Uterus (tissue), 4 donors: ENCODE data around the gene RBM42. TPM values are rescaled to one million over a fixed set of nuclear protein-coding genes. Genes with fewer than 3 reads are reported as not detected.
"Not testable (repeated sequence)": the region's sequence is repeated elsewhere in the genome, so short reads cannot be mapped to it uniquely, and the experiment has no call there.

Experiments
- DNase-seq, 2 donors: peaks; one replicate each; pipeline ENCODE4 v3.0.0-alpha.2; 2019 to 2020
- H3K27ac ChIP-seq, 2 donors: fragments of 200-600 bp; sonication (generic); 1 replicate in 1 of 2; 2 replicates in 1 of 2; pipeline ENCODE4 v1.5.1; 2016 to 2018
- H3K27me3 ChIP-seq, 2 donors: fragments of 200-600 bp; sonication (generic); one replicate each; pipeline ENCODE4 v1.5.1; 2018 to 2019; ENCODE audit warnings: control low read depth in 1 of 2
- H3K36me3 ChIP-seq, 2 donors: fragments of 200-600 bp; sonication (generic); one replicate each; pipeline ENCODE4 v1.5.1; 2019; ENCODE audit warnings: control low read depth in 1 of 2
- H3K4me1 ChIP-seq, 2 donors: fragments of 200-600 bp; sonication (generic); one replicate each; pipeline ENCODE4 v1.5.1; 2018 to 2019; ENCODE audit warnings: control low read depth in 1 of 2
- H3K4me3 ChIP-seq, 2 donors: fragments of 200-600 bp; sonication (generic); 1 replicate in 1 of 2; 2 replicates in 1 of 2; pipeline ENCODE4 v1.5.1; 2018 to 2019; ENCODE audit warnings: mild to moderate bottlenecking in 1 of 2
- H3K9me3 ChIP-seq, 2 donors: fragments of 200-600 bp; sonication (generic); one replicate each; pipeline ENCODE4 v1.5.1; 2019; ENCODE audit warnings: control low read depth in 1 of 2
- POLR2A ChIP-seq, 2 donors: fragments of 450-650 bp; IDR thresholded peaks; one replicate each; pipeline ENCODE4 v1.6.1; 2016; ENCODE audit warnings: antibody characterized with exemption in 2 of 2, mild to moderate bottlenecking in 1 of 2, moderate library complexity in 1 of 2
- intact Hi-C: fragments of 100-400 bp; cut with DNase I; formaldehyde crosslinking; loops from one replicate; pipeline ENCODE4 v1.15.1; 2023; ENCODE audit warnings: low total_unique reads
- total RNA-seq, 4 donors: library from RNA; depleted of rRNA in 3 of 4; stranded (reverse); fragments of >200 nt in 3 of 4; gene quantifications; one replicate each; pipeline versions ENCODE4 v1.1.0 to v1.2.4, GENCODE V29; 2014 to 2023
- TF ChIP-seq, protein P1 (sequence below), 4 experiments: fragments of 200-600 bp in 2 of 4; fragments of 450-650 bp in 2 of 4; sonication (generic) in 2 of 4; IDR thresholded peaks; one replicate each; pipeline ENCODE4 v1.5.1; 2016 to 2019; ENCODE audit warnings: antibody characterized with exemption in 4 of 4, mild to moderate bottlenecking in 2 of 4, moderate library complexity in 1 of 4
- donor health status: DM: yes; HTN: yes; CAD: no.

RBM42 gene
- total RNA-seq, 4 donors from 2014 or later = 23.8 to 60.0 (median 31.5) TPM

- Histone ChIP-seq H3K4me1 (no peaks in the 10 kb centered on the region), H3K4me3 (no peak overlapping the region), H3K27ac (no peak overlapping the region), H3K36me3 (no peaks in the 10 kb centered on the region), H3K9me3 (no peaks in the 10 kb centered on the region), H3K27me3 (no peaks in the 10 kb centered on the region)
- intact Hi-C loops = no loop called here
- no peak for DNase-seq
- TF ChIP-seq, protein P1, sequence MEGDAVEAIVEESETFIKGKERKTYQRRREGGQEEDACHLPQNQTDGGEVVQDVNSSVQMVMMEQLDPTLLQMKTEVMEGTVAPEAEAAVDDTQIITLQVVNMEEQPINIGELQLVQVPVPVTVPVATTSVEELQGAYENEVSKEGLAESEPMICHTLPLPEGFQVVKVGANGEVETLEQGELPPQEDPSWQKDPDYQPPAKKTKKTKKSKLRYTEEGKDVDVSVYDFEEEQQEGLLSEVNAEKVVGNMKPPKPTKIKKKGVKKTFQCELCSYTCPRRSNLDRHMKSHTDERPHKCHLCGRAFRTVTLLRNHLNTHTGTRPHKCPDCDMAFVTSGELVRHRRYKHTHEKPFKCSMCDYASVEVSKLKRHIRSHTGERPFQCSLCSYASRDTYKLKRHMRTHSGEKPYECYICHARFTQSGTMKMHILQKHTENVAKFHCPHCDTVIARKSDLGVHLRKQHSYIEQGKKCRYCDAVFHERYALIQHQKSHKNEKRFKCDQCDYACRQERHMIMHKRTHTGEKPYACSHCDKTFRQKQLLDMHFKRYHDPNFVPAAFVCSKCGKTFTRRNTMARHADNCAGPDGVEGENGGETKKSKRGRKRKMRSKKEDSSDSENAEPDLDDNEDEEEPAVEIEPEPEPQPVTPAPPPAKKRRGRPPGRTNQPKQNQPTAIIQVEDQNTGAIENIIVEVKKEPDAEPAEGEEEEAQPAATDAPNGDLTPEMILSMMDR (IDR thresholded peaks at IDR 0.05) = peak in 1 of 4 experiments; percentile 8
- no peak for TF ChIP-seq POLR2A (IDR thresholded peaks at IDR 0.05)
Measured at GRCh38 chr19:35592226-35592625, 36.6 kb upstream of the RBM42 start.

DNA sequence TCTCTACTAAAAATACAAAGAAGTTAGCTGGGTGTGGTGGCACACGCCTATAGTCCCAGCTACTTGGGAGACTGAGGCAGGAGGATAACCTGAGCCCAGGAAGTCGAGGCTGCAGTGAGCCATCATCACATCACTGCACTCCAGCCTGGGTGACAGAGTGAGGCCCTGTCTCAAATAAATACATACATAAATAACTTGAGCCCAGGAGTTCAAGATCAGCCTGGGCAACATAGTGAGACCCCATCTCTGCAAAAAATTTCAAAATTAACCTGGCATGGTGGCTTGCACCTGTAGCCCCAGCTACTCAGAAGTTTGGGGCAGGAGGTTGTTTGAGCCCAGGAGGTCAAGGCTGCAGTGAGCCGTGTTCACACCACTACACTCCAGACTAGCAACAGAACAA is 33.8 kb upstream of the RBM42 start:
- H3K27ac ChIP-seq, DNase-seq, intact Hi-C loops, H3K36me3 ChIP-seq, H3K9me3 ChIP-seq, H3K4me1 ChIP-seq, H3K4me3 ChIP-seq, H3K27me3 ChIP-seq: not testable (repeated sequence)

DNA sequence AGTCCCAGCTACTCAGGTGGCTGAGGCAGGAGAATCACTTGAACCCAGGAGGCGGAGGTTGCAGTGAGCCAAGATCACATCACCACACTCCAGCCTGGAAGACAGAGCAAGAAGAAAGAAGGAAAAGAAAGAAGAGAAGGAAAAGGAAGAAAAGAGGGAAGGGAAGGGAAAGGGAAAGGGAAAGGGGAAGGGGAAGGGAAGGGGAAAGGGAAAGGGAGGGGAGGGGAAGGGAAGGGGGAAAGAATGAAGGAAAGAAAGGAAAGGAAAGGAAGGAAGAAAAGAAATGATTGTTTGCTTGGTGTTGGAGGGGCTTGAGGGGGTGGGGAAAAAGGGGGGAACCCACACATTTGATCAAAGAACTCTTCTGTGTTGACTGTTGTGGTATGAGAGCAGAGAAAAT is 32.9 kb upstream of the RBM42 start:
- Histone ChIP-seq H3K36me3 (no peaks in the 10 kb centered on the region), H3K9me3 (no peaks in the 10 kb centered on the region), H3K27me3 (no peaks in the 10 kb centered on the region), H3K27ac (no peak overlapping the region), H3K4me1 (no peaks in the 10 kb centered on the region), H3K4me3 (no peak overlapping the region)
- intact Hi-C loops = no loop called here
- DNase-seq = no peak
- TF ChIP-seq POLR2A (IDR thresholded peaks at IDR 0.05) = no peak
- TF ChIP-seq, protein P1 (IDR thresholded peaks at IDR 0.05) = no peak

DNA sequence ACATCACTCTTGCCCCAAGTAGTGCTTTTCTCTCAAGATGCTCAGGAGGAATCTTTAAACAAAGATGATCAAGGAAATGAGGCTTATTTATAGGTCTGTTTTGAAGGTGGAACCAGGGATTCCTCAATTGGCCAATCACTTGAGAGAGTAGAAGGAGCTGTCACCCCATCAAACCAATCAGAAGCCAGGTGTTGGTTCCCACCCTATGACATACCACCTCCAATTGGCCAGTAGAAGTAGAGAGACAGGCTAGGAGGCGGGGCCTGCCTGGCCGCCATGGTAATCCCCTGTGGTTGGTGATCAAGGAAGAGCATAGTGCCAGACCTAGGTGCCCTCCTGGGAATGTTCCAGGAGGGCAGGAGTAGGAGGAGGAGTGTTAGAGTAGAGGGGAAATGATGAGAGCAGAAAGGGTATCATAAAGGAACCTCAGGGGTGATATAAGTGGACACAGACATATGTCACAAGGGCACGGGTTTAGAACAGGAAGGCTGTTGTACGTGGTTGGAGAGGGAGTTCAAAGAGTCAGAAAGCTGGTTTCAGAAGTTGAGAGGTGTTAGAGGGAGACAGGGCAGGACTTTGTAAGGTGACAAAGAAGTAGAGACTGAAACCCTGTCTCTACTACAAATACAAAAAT is 32.4 kb upstream of the RBM42 start:
- no peaks in the 10 kb centered on the region for H3K9me3 ChIP-seq
- no peaks in the 10 kb centered on the region for H3K27me3 ChIP-seq
- H3K36me3 ChIP-seq = no peaks in the 10 kb centered on the region
- H3K4me1 ChIP-seq = no peaks in the 10 kb centered on the region
- intact Hi-C loops = no loop called here
- H3K4me3 ChIP-seq = no peak overlapping the region
- H3K27ac ChIP-seq = no peak overlapping the region
- DNase-seq = no peak
- TF ChIP-seq, protein P1 (IDR thresholded peaks at IDR 0.05) = no peak
- TF ChIP-seq POLR2A (IDR thresholded peaks at IDR 0.05) = no peak

GRCh38 chr19:35601971-35602370 is 26.9 kb upstream of the RBM42 start:
- Histone ChIP-seq H3K4me1 (no peaks in the 10 kb centered on the region), H3K9me3 (no peaks in the 10 kb centered on the region), H3K27me3 (no peaks in the 10 kb centered on the region), H3K36me3 (no peaks in the 10 kb centered on the region), H3K4me3 (no peak overlapping the region), H3K27ac (no peak overlapping the region)
- intact Hi-C loops = no loop called here
- TF ChIP-seq, protein P1 (IDR thresholded peaks at IDR 0.05) = no peak
- no peak for TF ChIP-seq POLR2A (IDR thresholded peaks at IDR 0.05)
- DNase-seq = no peak

DNA sequence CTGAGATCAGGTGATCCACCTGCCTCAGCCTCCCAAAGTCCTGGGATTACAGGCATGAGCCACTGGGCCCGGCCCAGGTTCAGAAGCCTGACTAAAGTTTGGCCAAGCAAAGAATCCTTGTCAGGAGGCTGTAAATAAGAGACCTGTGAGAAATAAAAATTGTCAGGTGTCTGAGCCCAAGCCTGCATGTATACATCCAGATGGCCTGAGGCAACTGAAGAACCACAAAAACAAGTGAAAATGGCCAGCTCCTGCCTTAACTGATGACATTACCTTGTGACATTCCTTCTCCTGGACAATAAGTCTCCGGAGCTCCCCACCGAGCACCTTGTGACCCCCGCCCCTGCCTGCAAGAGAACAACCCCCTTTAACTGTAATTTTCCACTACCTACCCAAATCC is 24.4 kb upstream of the RBM42 start:
- not testable (repeated sequence) for H3K27me3 ChIP-seq

GRCh38 chr19:35607170-35607569 is 21.7 kb upstream of the RBM42 start:
- H3K9me3 ChIP-seq, H3K4me3 ChIP-seq, intact Hi-C loops, H3K36me3 ChIP-seq, H3K4me1 ChIP-seq, DNase-seq, H3K27ac ChIP-seq, H3K27me3 ChIP-seq: not testable (repeated sequence)

More for the DNA sequence above, 24.4 kb upstream of the RBM42 start:
- H3K9me3 ChIP-seq, H3K4me1 ChIP-seq, H3K27ac ChIP-seq, intact Hi-C loops, H3K36me3 ChIP-seq, H3K4me3 ChIP-seq, DNase-seq: not testable (repeated sequence)
